GM19372 (cell line): ENCODE results near the gene SIAH1.
"Not testable (repeated sequence)": the region's sequence is repeated elsewhere in the genome, so short reads cannot be mapped to it uniquely, and the experiment has no call there.

Source experiments
- ATAC-seq: cut with Tn5 transposase; IDR thresholded peaks from one replicate; pipeline ENCODE4 v1.9.1; 2021; ENCODE audit warnings: mild to moderate bottlenecking, low read depth, moderate library complexity; ENCODE audit not compliant: unreplicated experiment

The SIAH1 gene

GRCh38 chr16:48335961-48336360 lies 49.3 kb downstream of the SIAH1 start:
- ATAC-seq, result no peak

GRCh38 chr16:48334325-48334724 lies 50.9 kb downstream of the SIAH1 start:
- no peak for ATAC-seq

GRCh38 chr16:48332978-48333377 lies 52.2 kb downstream of the SIAH1 start:
- no peak for ATAC-seq

- no peak for ATAC-seq
Observed at GRCh38 chr16:48330841-48331192, 54.4 kb downstream of the SIAH1 start.

GRCh38 chr16:48330189-48330840 lies 54.9 kb downstream of the SIAH1 start:
- no peak for ATAC-seq

GRCh38 chr16:48329138-48329537 lies 56.1 kb downstream of the SIAH1 start:
- ATAC-seq, result no peak

GRCh38 chr16:48326915-48327314 lies 58.3 kb downstream of the SIAH1 start:
- ATAC-seq, result no peak

GRCh38 chr16:48323783-48324775 lies 61.1 kb downstream of the SIAH1 start:
- ATAC-seq, result no peak

- ATAC-seq, result no peak
Observed at GRCh38 chr16:48321317-48322036, 63.7 kb downstream of the SIAH1 start.

- no peak for ATAC-seq
Observed at GRCh38 chr16:48318630-48319029, 66.6 kb downstream of the SIAH1 start.

GRCh38 chr16:48317614-48318315 lies 67.4 kb downstream of the SIAH1 start:
- no peak for ATAC-seq

GRCh38 chr16:48317026-48317425 lies 68.2 kb downstream of the SIAH1 start:
- ATAC-seq, result no peak

- not testable (repeated sequence) for ATAC-seq
Observed at GRCh38 chr16:48313905-48314304, 71.3 kb downstream of the SIAH1 start.

- no peak for ATAC-seq
Observed at GRCh38 chr16:48310908-48311641, 74.1 kb downstream of the SIAH1 start.
